ENCODE measurements around the gene RABEP2. TPM values are rescaled to one million over a fixed set of nuclear protein-coding genes. Genes with fewer than 3 reads are reported as not detected.

RABEP2 gene
- total RNA-seq, 1 experiment from 2014 or later, result 17.5 TPM

DNA sequence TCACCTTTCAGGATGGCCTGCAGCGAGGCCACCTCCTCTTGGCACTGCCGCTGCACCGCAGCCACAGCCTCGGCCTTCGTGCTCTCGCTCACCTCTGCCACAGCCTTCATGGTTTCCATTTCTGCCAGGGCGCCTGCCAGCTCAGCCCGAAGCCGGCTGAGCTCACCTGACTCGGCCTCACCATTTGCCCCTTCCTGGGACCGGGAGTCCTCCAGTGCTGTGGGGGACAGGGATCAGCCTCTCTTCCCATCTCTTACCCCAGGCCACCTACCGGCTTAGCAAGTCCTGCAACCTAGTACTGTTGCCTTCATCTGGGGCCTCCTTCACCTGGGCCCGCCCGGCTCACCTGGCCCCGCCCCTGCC, 658 bp downstream of the RABEP2 start:
- WGBS (ENCODE audit: extremely low coverage, insufficient read length, low lambda C conversion rate), result no CpG with 5 or more reads among the region's 15 CpGs
- Histone ChIP-seq H3K27me3 (ENCODE audit: insufficient read depth, low read length) (no peaks in the 10 kb centered on the region), H2AFZ (ENCODE audit: low read length) (no peak overlapping the region), H4K20me1 (ENCODE audit: control insufficient read depth, insufficient read depth, insufficient read length) (no peaks in the 10 kb centered on the region), H3K14ac (ENCODE audit: insufficient read depth, low read length) (0 out of 2 replicates have a peak overlapping the region, but pooled peaks have one; percentile 1), H3K23me2 (ENCODE audit: insufficient read length, low read depth, low read length, poor library complexity, severe bottlenecking) (peaks cover 12% of the 10 kb centered on the region), H3K56ac (ENCODE audit: insufficient read length, low read depth, low read length) (no peak overlapping the region), H4K8ac (replicated peaks; ENCODE audit: insufficient read length, low read depth, low read length) (no peak overlapping the region), H3K18ac (ENCODE audit: insufficient read length, low read depth, low read length) (no peak overlapping the region), H3K4me1 (ENCODE audit: insufficient read depth, low read length) (no peaks in the 10 kb centered on the region), H2BK20ac (ENCODE audit: low read depth, low read length, poor library complexity, severe bottlenecking) (no peak overlapping the region), H2BK120ac (ENCODE audit: low read depth, low read length, poor library complexity, severe bottlenecking) (no peak overlapping the region), H3K9ac (ENCODE audit: extremely low read depth, insufficient read length, low read length) (peak overlapping the region; percentile 61), H2AK5ac (ENCODE audit: insufficient read length, low read length) (no peak overlapping the region), H4K91ac (ENCODE audit: insufficient read length, low read depth, low read length) (no peak overlapping the region), H3K79me1 (ENCODE audit: insufficient read depth, low read depth, low read length, poor library complexity, severe bottlenecking) (no peaks in the 10 kb centered on the region), H3K4me2 (ENCODE audit: insufficient read depth, insufficient read length, low read length) (peak overlapping the region; percentile 90), H3K4ac (ENCODE audit: low read depth, low read length) (no peak overlapping the region), H2BK5ac (ENCODE audit: insufficient read length, low read length) (no peak overlapping the region), H3K79me2 (ENCODE audit: insufficient read depth, low read length) (no peaks in the 10 kb centered on the region), H3K23ac (ENCODE audit: insufficient read length, low read depth, low read length) (no peak overlapping the region), H2BK15ac (ENCODE audit: low read depth, low read length) (no peak overlapping the region), H4K5ac (ENCODE audit: insufficient read length, low read depth, low read length) (no peak overlapping the region), H2BK12ac (ENCODE audit: insufficient read length, low read depth, low read length) (no peak overlapping the region), H3T11ph (ENCODE audit: low read length) (no peak overlapping the region), H3K9me3 (ENCODE audit: control insufficient read depth, low read depth, low read length) (no peaks in the 10 kb centered on the region), H3K27ac (ENCODE audit: insufficient read length, low read depth, low read length) (no peak overlapping the region)
- Mint-ChIP-seq H3K27ac (peak overlapping the region; percentile 97 to 98 (median 97)), H3K4me1 (peaks cover 11 to 15% of the 10 kb centered on the region in 2 experiments), H3K9me3 (no peaks in the 10 kb centered on the region), H3K27me3 (ENCODE audit: low read depth) (no peaks in the 10 kb centered on the region), H3K36me3 (ENCODE audit: insufficient read depth in 1 of 3, low read depth in 3 of 3) (peaks cover 0 to 10% (median 10%) of the 10 kb centered on the region in 3 experiments; a peak in 6 of 7 replicates), H3K4me3 (peak overlapping the region; percentile 91 to 96)
- TF ChIP-seq, protein P1, sequence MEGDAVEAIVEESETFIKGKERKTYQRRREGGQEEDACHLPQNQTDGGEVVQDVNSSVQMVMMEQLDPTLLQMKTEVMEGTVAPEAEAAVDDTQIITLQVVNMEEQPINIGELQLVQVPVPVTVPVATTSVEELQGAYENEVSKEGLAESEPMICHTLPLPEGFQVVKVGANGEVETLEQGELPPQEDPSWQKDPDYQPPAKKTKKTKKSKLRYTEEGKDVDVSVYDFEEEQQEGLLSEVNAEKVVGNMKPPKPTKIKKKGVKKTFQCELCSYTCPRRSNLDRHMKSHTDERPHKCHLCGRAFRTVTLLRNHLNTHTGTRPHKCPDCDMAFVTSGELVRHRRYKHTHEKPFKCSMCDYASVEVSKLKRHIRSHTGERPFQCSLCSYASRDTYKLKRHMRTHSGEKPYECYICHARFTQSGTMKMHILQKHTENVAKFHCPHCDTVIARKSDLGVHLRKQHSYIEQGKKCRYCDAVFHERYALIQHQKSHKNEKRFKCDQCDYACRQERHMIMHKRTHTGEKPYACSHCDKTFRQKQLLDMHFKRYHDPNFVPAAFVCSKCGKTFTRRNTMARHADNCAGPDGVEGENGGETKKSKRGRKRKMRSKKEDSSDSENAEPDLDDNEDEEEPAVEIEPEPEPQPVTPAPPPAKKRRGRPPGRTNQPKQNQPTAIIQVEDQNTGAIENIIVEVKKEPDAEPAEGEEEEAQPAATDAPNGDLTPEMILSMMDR (conservative IDR thresholded peaks at IDR 0.05), result peak; percentile 62
- no peak for DNase-seq
